ENCODE results near the gene SCN5A.
"Not testable (repeated sequence)": the region's sequence is repeated elsewhere in the genome, so short reads cannot be mapped to it uniquely, and the experiment has no call there.

Gene SCN5A

GRCh38 chr3:38580450-38581382 is 68.8 kb downstream of the SCN5A start:
- DNase-seq (ENCODE audit: extremely low read depth in 1 of 2, low read depth in 1 of 2): no peak

- DNase-seq (ENCODE audit: extremely low read depth in 1 of 2, low read depth in 1 of 2): no peak
Measured at GRCh38 chr3:38579551-38580449, 69.7 kb downstream of the SCN5A start.

- DNase-seq (ENCODE audit: extremely low read depth in 1 of 2, low read depth in 1 of 2): no peak
Measured at GRCh38 chr3:38579141-38579540, 70.3 kb downstream of the SCN5A start.

GRCh38 chr3:38578551-38578950 is 70.9 kb downstream of the SCN5A start:
- DNase-seq (ENCODE audit: extremely low read depth in 1 of 2, low read depth in 1 of 2): no peak

GRCh38 chr3:38578081-38578475 is 71.4 kb downstream of the SCN5A start:
- DNase-seq (ENCODE audit: extremely low read depth in 1 of 2, low read depth in 1 of 2): no peak

GRCh38 chr3:38577371-38578080 is 72.0 kb downstream of the SCN5A start:
- DNase-seq (ENCODE audit: extremely low read depth in 1 of 2, low read depth in 1 of 2): no peak

- DNase-seq (ENCODE audit: extremely low read depth in 1 of 2, low read depth in 1 of 2): no peak
Measured at GRCh38 chr3:38576526-38577370, 72.7 kb downstream of the SCN5A start.

- DNase-seq (ENCODE audit: extremely low read depth in 1 of 2, low read depth in 1 of 2): no peak
Measured at GRCh38 chr3:38576131-38576525, 73.4 kb downstream of the SCN5A start.

- DNase-seq (ENCODE audit: extremely low read depth in 1 of 2, low read depth in 1 of 2): no peak
Measured at GRCh38 chr3:38575279-38575843, 74.1 kb downstream of the SCN5A start.

GRCh38 chr3:38574411-38575278 is 74.8 kb downstream of the SCN5A start:
- no peak for DNase-seq (ENCODE audit: extremely low read depth in 1 of 2, low read depth in 1 of 2)

GRCh38 chr3:38573556-38573955 is 75.9 kb downstream of the SCN5A start:
- DNase-seq (ENCODE audit: extremely low read depth in 1 of 2, low read depth in 1 of 2): no peak

- DNase-seq (ENCODE audit: extremely low read depth in 1 of 2, low read depth in 1 of 2): no peak
Measured at GRCh38 chr3:38573111-38573510, 76.4 kb downstream of the SCN5A start.

GRCh38 chr3:38567498-38567897 is 82.0 kb downstream of the SCN5A start:
- no peak for DNase-seq (ENCODE audit: extremely low read depth in 1 of 2, low read depth in 1 of 2)

GRCh38 chr3:38566794-38567193 is 82.7 kb downstream of the SCN5A start:
- not testable (repeated sequence) for DNase-seq (ENCODE audit: extremely low read depth in 1 of 2, low read depth in 1 of 2)

- DNase-seq (ENCODE audit: extremely low read depth in 1 of 2, low read depth in 1 of 2): no peak
Measured at GRCh38 chr3:38566215-38566528, 83.3 kb downstream of the SCN5A start.

GRCh38 chr3:38565339-38566214 is 83.9 kb downstream of the SCN5A start:
- no peak for DNase-seq (ENCODE audit: extremely low read depth in 1 of 2, low read depth in 1 of 2)

GRCh38 chr3:38564631-38565338 is 84.7 kb downstream of the SCN5A start:
- no peak for DNase-seq (ENCODE audit: extremely low read depth in 1 of 2, low read depth in 1 of 2)

Data from activated CD8-positive, alpha-beta memory T cell treated with anti-CD3 and anti-CD28 coated beads for 1 hour (primary cell).